GF-D8 (cell line): ENCODE results near the gene ELMOD2.

Experiments
- DNase-seq: peaks from one replicate; lab custom pipeline; 2025; lab: John Stamatoyannopoulos, UW

The ELMOD2 gene

GRCh38 chr4:140581078-140581477 lies 57.1 kb downstream of the ELMOD2 start:
- no peak for DNase-seq

- DNase-seq = no peak
These were observed 60.5 kb downstream of the ELMOD2 start for GRCh38 chr4:140584439-140584838.

- DNase-seq = no peak
These were observed 71.1 kb downstream of the ELMOD2 start for GRCh38 chr4:140595065-140595464.

- no peak for DNase-seq
These were observed 76.4 kb downstream of the ELMOD2 start for GRCh38 chr4:140600408-140600807.

- DNase-seq = no peak
These were observed 78.7 kb downstream of the ELMOD2 start for GRCh38 chr4:140602714-140603113.

GRCh38 chr4:140603286-140603685 lies 79.3 kb downstream of the ELMOD2 start:
- no peak for DNase-seq
